NCI-H2196 treated with DMSO at 0.1 percent for 48 hours (cell line): ENCODE results near the gene BRPF1.

Source experiments
- DNase-seq: peaks from one replicate; lab custom pipeline; 2025; ENCODE audit not compliant: unreplicated experiment; lab: John Stamatoyannopoulos, UW

BRPF1 gene

GRCh38 chr3:9730657-9731205 is 804 bp upstream of the BRPF1 start:
- no peak for DNase-seq

- no peak for DNase-seq
Measured at GRCh38 chr3:9732080-9732739, 675 bp downstream of the BRPF1 start.

GRCh38 chr3:9732740-9733115 is 1.2 kb downstream of the BRPF1 start:
- DNase-seq: no peak

DNA sequence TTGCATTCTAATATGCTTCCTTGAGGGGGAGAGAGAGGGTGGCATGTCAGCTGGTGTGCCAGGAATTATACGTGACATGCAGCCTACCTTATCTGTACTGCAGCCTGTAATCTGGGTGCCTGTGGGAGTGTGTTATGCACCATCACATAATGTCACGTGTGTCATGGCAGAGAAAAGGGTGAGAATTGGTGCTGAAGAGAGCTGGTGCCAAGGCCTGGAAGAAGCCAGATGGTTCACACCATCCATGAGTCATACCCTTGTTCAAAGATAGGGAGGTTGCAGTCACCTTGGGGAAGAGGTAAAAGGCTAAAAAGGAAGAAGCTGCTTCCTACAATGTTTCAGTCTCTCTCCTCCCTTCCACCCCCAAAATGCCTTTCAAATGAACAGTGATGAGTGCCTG is 5.3 kb downstream of the BRPF1 start:
- DNase-seq: no peak

GRCh38 chr3:9739181-9739580 is 7.6 kb downstream of the BRPF1 start:
- no peak for DNase-seq

- no peak for DNase-seq
Measured at GRCh38 chr3:9742560-9742959, 11.0 kb downstream of the BRPF1 start.

- no peak for DNase-seq
Measured at GRCh38 chr3:9743548-9743947, 12.0 kb downstream of the BRPF1 start.

DNA sequence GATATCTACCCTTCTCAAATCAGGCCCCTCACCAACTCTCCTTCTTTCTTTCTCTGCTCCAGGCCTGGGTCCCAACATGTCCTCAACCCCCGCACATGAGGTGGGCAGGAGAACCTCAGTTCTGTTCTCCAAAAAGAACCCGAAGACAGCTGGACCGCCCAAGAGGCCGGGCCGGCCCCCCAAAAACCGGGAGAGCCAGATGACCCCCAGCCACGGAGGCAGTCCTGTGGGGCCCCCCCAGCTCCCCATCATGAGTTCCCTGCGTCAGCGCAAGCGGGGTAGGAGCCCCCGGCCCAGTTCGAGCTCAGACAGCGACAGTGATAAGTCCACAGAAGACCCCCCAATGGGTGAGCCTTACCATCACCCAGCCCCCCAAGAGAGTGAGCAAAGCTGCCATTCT is 12.6 kb downstream of the BRPF1 start:
- DNase-seq: no peak

DNA sequence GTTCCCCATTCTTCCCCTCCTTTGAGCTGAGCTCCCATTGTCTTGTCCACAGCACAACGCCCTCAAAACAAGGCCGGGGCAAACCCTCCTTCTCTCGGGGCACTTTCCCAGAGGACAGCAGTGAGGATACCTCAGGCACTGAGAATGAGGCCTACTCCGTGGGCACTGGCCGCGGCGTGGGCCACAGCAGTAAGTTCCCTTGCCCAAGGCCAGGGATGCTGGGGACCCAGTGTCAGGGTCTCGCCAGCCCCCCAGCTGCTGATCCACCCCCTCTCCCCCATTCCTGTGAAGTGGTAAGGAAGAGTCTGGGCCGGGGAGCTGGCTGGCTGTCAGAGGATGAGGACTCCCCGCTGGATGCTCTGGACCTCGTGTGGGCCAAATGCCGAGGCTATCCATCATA is 14.0 kb downstream of the BRPF1 start:
- DNase-seq: no peak

DNA sequence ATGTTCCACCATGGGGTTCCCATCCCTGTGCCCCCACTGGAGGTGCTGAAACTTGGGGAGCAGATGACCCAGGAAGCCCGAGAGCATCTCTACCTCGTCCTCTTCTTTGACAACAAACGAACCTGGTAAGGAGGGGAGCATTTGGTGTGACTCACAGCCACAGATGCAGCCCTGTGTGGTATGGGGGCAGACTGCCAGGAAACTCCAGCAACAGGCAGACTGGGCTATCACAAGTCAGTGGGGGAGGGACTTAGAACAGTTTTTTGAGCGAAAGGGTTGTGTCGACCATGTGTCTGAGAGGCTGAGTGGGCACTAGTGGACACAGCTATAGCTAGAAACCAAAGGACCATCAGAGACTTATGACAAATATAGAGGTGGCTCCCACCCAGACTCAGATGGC is 14.8 kb downstream of the BRPF1 start:
- no peak for DNase-seq

DNA sequence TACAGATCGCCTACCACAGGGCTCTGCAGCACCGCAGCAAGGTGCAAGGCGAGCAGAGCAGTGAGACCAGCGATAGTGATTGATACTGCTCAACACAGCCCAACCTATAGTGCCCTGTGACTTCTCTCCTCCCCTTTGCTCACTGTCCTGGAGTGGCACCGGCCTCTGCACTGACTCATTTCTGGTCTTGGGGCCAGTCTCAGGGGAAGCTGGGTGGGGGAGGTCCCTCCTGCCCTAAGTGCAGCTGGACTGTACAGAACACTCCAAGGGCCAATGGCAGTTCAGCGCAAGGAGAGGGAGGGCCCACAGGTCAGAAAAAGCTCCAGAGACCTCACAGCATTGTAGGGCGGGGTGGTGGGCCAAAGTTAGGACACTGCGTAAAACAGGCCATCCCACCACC is 15.7 kb downstream of the BRPF1 start:
- DNase-seq: no peak

GRCh38 chr3:9748031-9748430 is 16.5 kb downstream of the BRPF1 start:
- no peak for DNase-seq

DNA sequence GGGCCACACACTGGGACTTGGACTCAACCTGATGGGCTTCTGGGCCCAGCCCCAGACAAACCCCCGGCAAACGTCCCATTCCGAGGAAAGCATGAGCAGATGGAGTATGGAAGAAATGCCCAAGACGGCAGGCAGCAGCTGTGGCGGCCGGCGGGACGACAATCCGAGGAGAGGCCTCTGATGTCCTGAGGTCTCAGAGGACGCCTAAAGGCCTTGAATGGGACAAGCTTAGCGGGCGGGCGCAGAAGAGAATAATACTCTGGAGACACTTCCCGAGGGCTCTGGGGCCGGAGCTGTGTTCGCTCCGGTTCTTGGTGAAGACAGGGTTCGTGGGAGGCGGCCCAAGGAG is 17.7 kb downstream of the BRPF1 start:
- no peak for DNase-seq

GRCh38 chr3:9749645-9750555 is 18.4 kb downstream of the BRPF1 start, which contains the start of gene OGG1:
Gene OGG1, plus strand, starts transcription at chr3:9749952. Its CDS starts 335 bp downstream, at chr3:9750287.
- DNase-seq: peak; percentile 86

- DNase-seq: no peak
Measured at GRCh38 chr3:9750556-9751411, 19.2 kb downstream of the BRPF1 start.

- no peak for DNase-seq
Measured at GRCh38 chr3:9754678-9755077, 23.1 kb downstream of the BRPF1 start.

DNA sequence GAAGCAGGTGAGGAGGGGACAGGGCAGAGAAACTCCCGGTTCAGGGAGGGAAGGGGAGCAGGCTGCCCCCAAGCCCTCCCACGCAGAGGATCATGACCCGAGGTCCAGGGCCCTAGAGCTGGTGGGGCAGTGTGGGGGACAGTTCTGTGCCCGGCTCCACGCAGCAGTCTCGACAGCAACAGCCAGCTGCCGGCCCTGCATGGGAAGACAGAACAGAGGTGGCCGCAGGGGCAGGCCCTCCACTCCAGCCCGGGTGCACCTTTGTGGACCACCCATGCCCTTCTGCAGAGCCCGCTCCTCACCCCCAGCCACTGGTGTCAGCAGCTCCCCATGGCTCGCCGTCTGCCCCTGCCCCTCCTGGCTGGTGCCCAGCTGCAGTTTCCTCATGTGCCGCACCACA is 25.9 kb downstream of the BRPF1 start:
- DNase-seq: no peak

DNA sequence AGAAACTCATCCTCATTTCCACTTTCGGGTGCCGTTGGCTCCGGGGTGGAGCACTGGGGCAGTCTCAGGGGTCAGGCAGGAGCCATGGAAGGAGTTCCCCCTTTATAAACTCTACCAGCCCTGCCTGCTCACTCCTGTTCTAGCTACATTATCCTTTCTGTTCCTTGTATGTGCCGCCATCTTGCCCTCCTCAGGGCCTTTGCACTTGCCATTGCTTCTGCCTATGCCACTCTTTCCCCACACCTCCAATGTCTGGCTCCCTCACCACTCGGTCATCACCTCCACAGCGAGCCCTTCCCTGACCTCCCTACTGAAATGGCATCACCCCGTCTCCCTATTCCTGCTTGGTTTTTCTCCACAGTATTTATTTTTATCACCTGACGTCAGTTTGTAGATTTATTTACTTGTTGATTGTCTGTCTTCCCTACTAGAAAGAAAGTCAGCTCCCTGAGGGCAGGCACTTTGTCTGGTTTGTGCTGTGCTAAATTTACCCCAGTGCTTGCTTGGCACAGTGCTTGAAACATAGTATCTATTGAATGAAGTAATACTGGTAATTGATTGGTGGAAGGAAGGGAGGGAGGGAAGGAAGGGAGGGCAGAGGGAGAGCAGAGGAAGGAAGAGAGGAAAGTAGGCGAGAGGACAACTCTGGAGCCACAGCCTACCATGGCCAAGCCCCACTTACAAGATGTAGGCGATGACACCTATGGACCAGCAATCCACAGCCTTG is 29.4 kb downstream of the BRPF1 start:
- no peak for DNase-seq

GRCh38 chr3:9761919-9762318 is 30.4 kb downstream of the BRPF1 start:
- no peak for DNase-seq

DNA sequence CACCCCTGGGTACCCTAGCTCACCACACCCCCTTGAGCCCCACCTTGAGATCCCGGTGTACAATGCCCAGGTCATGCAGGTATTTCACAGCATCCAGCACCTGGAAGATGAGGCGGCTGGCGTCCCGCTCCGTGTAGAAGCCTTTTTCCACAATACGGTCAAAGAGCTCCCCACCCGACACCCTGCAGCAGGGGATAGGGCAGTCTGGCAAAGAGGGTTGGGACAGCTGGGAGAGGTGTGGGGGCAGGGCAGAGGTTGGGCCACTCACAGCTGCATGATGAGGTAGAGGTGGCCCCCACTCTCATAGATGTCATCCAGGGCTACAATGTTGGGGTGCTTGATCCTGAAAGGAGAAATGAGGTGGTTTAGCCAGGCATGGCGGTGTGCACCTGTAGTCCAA is 31.3 kb downstream of the BRPF1 start:
- no peak for DNase-seq

DNA sequence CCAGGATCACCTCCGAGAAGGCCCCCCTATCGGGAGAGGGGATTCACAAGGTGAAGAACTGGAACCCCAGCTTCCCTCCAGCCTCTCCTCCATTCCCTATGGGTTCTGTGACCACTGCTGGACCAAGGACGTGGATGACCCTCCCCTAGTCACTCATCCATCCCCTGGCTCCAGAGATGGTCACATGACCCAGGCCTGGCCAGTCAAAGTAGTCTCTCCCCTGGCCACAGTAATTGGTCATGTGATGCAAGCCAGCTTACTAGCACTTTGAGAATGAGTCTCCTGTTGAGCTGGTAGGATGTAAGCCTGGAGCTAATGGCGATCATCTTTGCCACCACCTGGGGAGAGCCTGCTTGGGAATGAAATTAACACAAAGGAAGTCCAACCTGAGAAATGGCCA is 34.3 kb downstream of the BRPF1 start:
- no peak for DNase-seq
